NK-92 (cell line): ENCODE results near the gene CDHR1.
"Not testable (repeated sequence)": the region's sequence is repeated elsewhere in the genome, so short reads cannot be mapped to it uniquely, and the experiment has no call there.

Experiments used
- DNase-seq: peaks from one replicate; lab custom pipeline; 2025; ENCODE audit not compliant: unreplicated experiment; lab: John Stamatoyannopoulos, UW

Gene CDHR1

GRCh38 chr10:84194424-84195043, at the start of gene CDHR1:
Gene CDHR1, plus strand, starts transcription at chr10:84194537. Its CDS starts 224 bp downstream, at chr10:84194761.
- DNase-seq = no peak

- no peak for DNase-seq
These were observed 47.0 kb upstream of the CDHR1 start for GRCh38 chr10:84147347-84147746.

DNA sequence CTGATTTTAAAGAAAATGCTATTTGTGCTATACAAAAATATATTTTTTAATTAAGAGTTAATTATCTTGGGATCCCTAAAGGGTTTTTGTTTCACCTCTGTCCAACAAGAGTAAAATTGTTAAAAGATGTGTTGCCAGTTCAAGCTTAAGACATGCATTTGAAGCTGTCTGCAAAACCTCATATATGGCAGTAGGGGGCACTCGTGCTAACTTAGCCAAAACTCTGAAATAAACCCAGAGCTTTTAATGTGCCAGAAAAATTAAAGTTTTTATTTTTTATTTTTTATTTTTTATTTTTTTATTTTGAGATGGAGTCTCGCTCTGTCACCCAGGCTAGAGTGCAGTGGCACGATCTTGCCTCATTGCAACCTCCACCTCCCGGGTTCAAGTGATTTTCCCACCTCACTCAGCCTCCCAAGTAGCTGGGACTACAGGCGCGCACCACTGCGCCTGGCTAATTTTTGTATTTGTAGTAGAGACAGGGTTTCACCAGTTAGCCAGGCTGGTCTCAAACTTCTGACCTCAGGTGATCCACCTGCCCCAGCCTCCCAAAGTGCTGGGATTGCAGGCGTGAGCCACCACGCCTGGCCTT, 46.2 kb upstream of the CDHR1 start:
- DNase-seq = not testable (repeated sequence)

DNA sequence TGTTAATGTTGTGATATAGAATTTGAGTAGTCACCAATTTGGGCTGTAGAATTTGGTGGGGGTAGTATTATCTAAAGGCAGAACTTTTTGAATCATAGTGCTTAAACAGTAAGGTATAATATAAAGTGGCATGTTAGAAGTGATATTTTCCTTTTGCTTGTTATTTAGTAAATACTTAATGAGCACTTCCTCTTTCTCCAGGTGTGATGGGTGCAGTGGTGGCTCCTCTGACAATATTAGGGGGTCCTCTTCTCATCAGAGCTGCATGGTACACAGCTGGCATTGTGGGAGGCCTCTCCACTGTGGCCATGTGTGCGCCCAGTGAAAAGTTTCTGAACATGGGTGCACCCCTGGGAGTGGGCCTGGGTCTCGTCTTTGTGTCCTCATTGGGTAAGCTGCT, 44.5 kb upstream of the CDHR1 start:
- no peak for DNase-seq

DNA sequence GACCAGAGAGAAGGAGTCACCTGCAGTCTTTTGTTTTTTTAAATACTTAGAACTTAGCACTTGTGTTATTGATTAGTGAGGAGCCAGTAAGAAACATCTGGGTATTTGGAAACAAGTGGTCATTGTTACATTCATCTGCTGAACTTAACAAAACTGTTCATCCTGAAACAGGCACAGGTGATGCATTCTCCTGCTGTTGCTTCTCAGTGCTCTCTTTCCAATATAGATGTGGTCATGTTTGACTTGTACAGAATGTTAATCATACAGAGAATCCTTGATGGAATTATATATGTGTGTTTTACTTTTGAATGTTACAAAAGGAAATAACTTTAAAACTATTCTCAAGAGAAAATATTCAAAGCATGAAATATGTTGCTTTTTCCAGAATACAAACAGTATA, 41.6 kb upstream of the CDHR1 start:
- DNase-seq = no peak

GRCh38 chr10:84155521-84155920, 38.8 kb upstream of the CDHR1 start:
- no peak for DNase-seq

GRCh38 chr10:84156009-84156408, 38.3 kb upstream of the CDHR1 start:
- DNase-seq = no peak

GRCh38 chr10:84156768-84157167, 37.6 kb upstream of the CDHR1 start:
- no peak for DNase-seq

DNA sequence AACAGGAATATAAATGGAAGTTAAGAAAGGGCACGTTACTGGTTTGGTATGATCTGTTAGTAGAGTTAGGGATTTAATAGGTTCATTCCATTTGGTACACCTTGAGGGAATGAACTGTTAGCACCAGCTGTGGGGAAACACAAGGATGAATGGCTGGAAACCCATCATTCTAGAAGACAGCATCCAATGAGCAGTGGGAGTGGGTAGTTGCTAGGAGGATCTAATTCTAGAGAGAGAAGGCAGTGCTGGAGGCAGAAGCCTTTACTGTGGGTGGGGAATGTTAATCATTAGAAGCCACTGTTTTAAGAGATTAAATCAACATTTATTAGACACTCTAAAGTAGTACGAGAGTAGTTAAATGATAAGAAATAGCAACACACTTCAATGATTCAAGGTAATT, 36.3 kb upstream of the CDHR1 start:
- DNase-seq = no peak

DNA sequence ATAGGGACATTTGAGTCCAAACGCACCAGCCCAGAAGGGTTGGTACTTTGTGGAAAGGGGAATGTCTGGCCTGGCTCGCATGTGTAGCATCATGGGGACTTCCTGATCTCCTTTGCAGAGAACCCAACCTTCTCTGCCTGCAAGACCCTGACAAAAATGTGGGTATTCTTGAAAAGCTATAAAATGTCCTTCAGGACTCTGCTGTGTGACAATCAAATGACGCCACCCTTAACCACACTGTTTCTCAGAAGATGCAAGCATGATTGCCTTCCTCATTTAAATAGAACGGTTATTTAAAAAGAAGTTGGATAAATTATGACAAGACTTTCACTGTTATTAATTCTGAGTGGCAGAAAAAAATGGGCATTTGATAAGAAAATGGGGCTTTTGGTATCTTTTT, 35.8 kb upstream of the CDHR1 start:
- no peak for DNase-seq

DNA sequence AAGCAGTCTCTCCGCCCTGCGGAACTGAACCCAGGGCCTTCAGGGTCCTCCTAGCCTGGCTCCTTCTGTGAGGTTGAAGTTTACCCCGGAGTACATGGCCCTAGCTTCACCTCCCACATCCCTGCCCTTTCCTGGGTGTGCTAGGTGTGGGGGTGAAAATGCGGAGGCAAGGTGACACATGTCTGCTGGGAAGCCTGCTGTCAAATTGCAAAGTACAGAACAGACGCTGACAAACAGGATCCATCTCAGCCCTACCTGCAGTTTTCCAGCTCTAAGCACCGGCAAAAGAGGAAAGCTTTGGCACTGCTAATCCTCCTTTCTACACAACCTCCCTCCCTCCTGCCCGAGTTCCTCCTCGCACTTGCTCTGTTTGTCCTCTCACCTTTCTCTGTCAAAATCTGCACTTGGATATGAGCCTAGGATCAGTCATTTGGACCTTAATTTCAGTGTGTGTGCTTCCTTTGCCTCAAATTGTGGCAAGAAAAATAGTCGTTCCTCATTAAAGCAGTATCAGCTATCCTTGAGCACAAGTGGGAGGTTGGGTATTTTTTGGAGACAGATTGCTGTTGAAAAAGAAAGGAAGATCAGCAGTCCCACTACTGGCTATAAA, 35.2 kb upstream of the CDHR1 start:
- no peak for DNase-seq

- DNase-seq = no peak
These were observed 33.5 kb upstream of the CDHR1 start for GRCh38 chr10:84160663-84161362.

GRCh38 chr10:84163996-84164395, 30.3 kb upstream of the CDHR1 start:
- DNase-seq = no peak

GRCh38 chr10:84164442-84164841, 29.9 kb upstream of the CDHR1 start:
- DNase-seq = no peak

DNA sequence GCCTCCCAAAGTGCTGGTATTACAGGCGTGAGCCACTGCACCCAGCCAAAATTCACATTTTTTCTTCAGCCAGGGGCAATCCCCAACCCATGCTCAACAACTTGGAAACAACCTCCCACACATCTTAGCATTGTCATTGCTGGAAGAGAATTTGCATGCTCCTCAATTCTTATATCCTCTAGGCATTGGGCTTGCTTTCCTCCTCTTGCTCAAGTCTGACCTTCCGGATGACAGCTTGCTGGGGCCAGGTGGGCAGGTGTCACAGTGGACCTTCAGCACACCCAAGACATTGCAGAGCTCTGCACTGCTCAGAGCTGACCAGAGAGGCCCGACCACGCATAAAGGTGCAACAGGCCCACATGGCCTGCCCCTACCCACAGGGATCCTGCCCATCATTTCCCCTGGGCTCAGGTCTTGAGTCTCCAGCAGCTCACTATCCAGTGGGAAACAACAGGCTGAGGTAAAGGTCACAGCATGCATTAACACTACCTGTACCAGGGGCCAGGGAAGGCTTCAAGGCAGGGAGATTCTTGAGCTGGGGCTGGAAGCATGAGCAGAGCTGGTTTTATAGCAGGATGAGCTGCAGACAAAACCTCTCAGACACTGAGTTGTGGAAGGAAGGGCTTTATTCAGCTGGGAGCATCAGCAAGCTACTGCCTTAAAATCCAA, 27.6 kb upstream of the CDHR1 start:
- no peak for DNase-seq

DNA sequence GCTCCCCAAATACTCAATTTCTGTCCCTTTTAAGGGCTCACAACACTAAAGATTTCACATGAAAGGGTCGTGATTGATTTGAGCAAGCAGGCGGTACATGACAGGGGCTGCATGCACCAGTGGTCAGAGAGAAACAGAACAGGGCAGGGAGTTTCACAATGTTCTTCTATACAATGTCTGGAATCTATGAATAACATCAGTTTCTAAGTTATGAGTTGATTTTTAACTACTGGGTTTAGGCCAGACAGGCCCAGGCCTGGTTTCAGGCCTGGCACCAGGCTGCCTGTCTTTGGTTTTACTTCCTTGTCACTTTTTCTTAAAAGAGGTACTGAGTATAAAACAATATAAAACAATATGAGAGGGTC, 27.1 kb upstream of the CDHR1 start:
- DNase-seq = not testable (repeated sequence)

GRCh38 chr10:84168382-84168781, 26.0 kb upstream of the CDHR1 start:
- DNase-seq = not testable (repeated sequence)

GRCh38 chr10:84171237-84171636, 23.1 kb upstream of the CDHR1 start:
- not testable (repeated sequence) for DNase-seq

GRCh38 chr10:84171700-84172466, 22.5 kb upstream of the CDHR1 start:
- DNase-seq = not testable (repeated sequence)

- no peak for DNase-seq
These were observed 21.6 kb upstream of the CDHR1 start for GRCh38 chr10:84172467-84173356.
